IPS-15b (cell line): ENCODE results near the gene SLC25A12.
"Not testable (repeated sequence)": the region's sequence is repeated elsewhere in the genome, so short reads cannot be mapped to it uniquely, and the experiment has no call there.

Source experiments
- H3K27me3 ChIP-seq: one replicate; pipeline ENCODE4 v1.6.1; 2013; ENCODE audit warnings: low read length; ENCODE audit not compliant: control insufficient read depth, insufficient read depth
- H3K36me3 ChIP-seq: one replicate; pipeline ENCODE4 v1.6.1; 2013; ENCODE audit warnings: low read length; ENCODE audit not compliant: control insufficient read depth, insufficient read depth
- H3K4me1 ChIP-seq: one replicate; pipeline ENCODE4 v1.6.1; 2013; ENCODE audit warnings: mild to moderate bottlenecking, low read length; ENCODE audit not compliant: control insufficient read depth, insufficient read depth
- H3K4me3 ChIP-seq: one replicate; pipeline ENCODE4 v1.5.1; 2013; ENCODE audit warnings: low read depth, low read length
- H3K9ac ChIP-seq: one replicate; pipeline ENCODE4 v1.6.1; 2013; ENCODE audit warnings: low read depth, mild to moderate bottlenecking, low read length
- H3K9me3 ChIP-seq: one replicate; pipeline ENCODE4 v1.6.1; 2013; ENCODE audit warnings: mild to moderate bottlenecking, low read length; ENCODE audit not compliant: control insufficient read depth, insufficient read depth

Gene SLC25A12

GRCh38 chr2:171913517-171913916 is 19.5 kb upstream of the SLC25A12 start:
- Histone ChIP-seq H3K9ac (no peak overlapping the region), H3K9me3 (no peaks in the 10 kb centered on the region), H3K4me3 (no peak overlapping the region), H3K36me3 (no peaks in the 10 kb centered on the region), H3K27me3 (no peaks in the 10 kb centered on the region), H3K4me1 (no peaks in the 10 kb centered on the region)

DNA sequence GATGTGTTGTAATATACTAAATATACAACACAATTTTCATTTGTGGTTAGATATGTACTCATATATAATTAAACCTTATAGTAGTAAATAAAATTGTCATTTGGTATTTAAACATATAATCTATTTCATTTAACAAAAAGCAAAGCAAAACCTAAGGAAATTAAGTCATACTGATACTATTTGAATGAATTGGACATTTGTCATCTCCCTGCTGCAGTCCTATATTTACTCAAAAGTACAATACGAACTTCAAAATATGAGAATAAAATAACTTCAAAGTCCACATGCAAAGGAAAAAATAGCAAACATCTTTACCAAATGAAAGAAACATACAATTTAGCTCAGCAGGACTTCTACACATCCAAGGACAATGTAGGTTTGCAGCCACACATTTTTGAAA is 16.4 kb upstream of the SLC25A12 start:
- Histone ChIP-seq H3K4me1 (no peaks in the 10 kb centered on the region), H3K36me3 (no peaks in the 10 kb centered on the region), H3K4me3 (no peak overlapping the region), H3K27me3 (no peaks in the 10 kb centered on the region), H3K9ac (no peak overlapping the region), H3K9me3 (no peaks in the 10 kb centered on the region)

- Histone ChIP-seq H3K27me3 (no peaks in the 10 kb centered on the region), H3K36me3 (no peaks in the 10 kb centered on the region), H3K9me3 (no peaks in the 10 kb centered on the region), H3K9ac (no peak overlapping the region), H3K4me1 (no peaks in the 10 kb centered on the region), H3K4me3 (no peak overlapping the region)
Observed at GRCh38 chr2:171909266-171909665, 15.2 kb upstream of the SLC25A12 start.

GRCh38 chr2:171908235-171908634 is 14.2 kb upstream of the SLC25A12 start:
- Histone ChIP-seq H3K27me3 (no peaks in the 10 kb centered on the region), H3K4me3 (no peak overlapping the region), H3K9me3 (no peaks in the 10 kb centered on the region)

DNA sequence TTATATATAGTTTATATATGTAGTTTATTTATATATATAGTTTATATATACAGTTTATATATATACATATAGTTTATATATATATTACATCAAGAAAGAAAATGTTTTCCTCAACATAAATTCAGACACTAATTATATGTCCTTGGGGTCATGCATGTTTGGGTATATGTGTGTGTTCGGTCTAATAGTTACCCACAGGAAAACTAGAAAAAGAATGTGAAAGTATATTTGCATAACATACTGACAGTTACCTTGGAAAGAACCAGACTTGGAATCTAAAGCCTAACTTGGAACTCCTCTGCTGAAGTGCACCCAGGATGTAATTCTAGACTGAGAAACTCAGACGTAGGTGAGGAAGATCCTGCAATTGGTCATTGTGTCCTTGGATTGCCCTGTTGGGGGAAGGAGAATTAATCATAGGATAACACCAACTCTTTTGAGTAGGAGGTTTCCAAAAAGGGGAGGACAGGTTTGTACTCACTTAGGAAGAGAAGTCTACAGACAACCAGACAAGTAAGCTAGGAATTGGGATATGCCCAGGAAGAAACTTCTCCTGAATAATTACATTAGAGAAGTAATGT is 8.9 kb upstream of the SLC25A12 start:
- Histone ChIP-seq H3K9me3 (peaks cover 3% of the 10 kb centered on the region), H3K4me1 (no peaks in the 10 kb centered on the region), H3K36me3 (no peaks in the 10 kb centered on the region), H3K4me3 (no peak overlapping the region), H3K27me3 (no peaks in the 10 kb centered on the region), H3K9ac (no peak overlapping the region)

More at GRCh38 chr2:171908235-171908634, 14.2 kb upstream of the SLC25A12 start:
- H3K36me3 ChIP-seq: no peaks in the 10 kb centered on the region
- no peaks in the 10 kb centered on the region for H3K4me1 ChIP-seq
- no peak overlapping the region for H3K9ac ChIP-seq

GRCh38 chr2:171899623-171900282 is 5.7 kb upstream of the SLC25A12 start:
- not testable (repeated sequence) for H3K9me3 ChIP-seq, H3K9ac ChIP-seq, H3K4me1 ChIP-seq, H3K36me3 ChIP-seq, H3K4me3 ChIP-seq, H3K27me3 ChIP-seq

GRCh38 chr2:171895786-171896185 is 1.7 kb upstream of the SLC25A12 start:
- no peak overlapping the region for H3K4me3 ChIP-seq
- H3K27me3 ChIP-seq: no peaks in the 10 kb centered on the region
- peaks cover 3% of the 10 kb centered on the region for H3K9me3 ChIP-seq
- H3K9ac ChIP-seq: no peak overlapping the region
- H3K4me1 ChIP-seq: peaks cover 10% of the 10 kb centered on the region
- H3K36me3 ChIP-seq: no peaks in the 10 kb centered on the region

DNA sequence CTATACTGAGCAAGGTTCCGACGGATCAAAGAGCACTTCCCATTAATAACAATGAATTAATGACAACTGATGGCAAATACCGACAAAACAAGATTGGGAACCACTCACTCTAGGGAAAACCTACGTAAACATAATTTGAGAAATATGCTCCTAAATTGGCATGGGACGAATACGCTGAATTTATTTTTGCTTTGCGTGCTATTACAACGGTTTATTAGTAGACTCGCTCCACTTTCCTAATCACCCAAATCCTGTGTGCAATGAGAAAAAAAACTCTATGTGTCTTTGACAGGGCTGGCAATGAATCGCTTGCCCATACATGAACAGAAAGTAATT is 536 bp upstream of the SLC25A12 start:
- Histone ChIP-seq H3K36me3 (no peaks in the 10 kb centered on the region), H3K9me3 (peaks cover 3% of the 10 kb centered on the region), H3K27me3 (no peaks in the 10 kb centered on the region), H3K9ac (peak overlapping the region; percentile 73), H3K4me1 (peaks cover 10% of the 10 kb centered on the region), H3K4me3 (peak overlapping the region; percentile 86)

GRCh38 chr2:171893196-171893823 is 734 bp downstream of the SLC25A12 start:
- Histone ChIP-seq H3K27me3 (no peaks in the 10 kb centered on the region), H3K4me3 (peak overlapping the region; percentile 86), H3K36me3 (no peaks in the 10 kb centered on the region), H3K9ac (peak overlapping the region; percentile 57), H3K9me3 (peaks cover 2% of the 10 kb centered on the region), H3K4me1 (peaks cover 10% of the 10 kb centered on the region)

DNA sequence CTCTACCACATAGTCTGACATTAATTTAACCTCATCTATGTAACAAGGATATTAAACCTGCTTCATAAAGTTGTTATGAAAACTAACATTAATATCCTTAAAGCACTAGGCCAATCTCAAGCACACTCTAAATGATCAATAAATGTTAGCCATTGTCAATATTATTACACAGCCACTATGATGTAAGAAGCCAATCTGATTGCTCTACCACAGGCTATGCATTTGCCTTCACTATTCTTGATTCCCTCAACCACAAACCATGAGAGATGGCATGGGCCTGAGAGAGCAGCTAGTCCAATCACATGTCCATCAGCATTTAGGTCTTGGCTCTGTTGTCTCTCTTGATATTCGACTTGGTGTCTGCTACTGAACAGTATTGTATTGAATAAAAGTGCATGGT is 4.2 kb downstream of the SLC25A12 start:
- H3K4me1 ChIP-seq: peaks cover 9% of the 10 kb centered on the region
- no peaks in the 10 kb centered on the region for H3K36me3 ChIP-seq
- no peak overlapping the region for H3K9ac ChIP-seq
- H3K4me3 ChIP-seq: no peak overlapping the region
- H3K27me3 ChIP-seq: no peaks in the 10 kb centered on the region
- no peaks in the 10 kb centered on the region for H3K9me3 ChIP-seq

DNA sequence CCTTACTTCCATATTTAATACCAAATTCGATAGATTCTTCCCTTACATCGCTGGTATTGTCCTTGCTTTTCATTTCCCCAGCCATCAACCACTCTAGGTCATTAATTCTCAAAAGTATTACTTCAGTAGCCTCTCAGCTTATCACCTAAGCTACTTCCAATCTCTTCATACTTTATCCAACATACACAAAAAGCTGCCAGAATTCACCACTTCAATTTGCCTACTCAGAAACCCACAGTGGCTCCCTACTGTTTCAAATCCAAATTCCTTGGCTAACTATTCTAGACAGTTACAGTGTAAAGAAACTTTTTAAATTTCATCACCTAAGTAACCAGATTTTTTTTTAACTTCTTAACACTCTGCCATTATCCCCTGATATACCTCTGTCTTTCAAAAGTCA is 4.7 kb downstream of the SLC25A12 start:
- H3K4me1 ChIP-seq: peaks cover 5% of the 10 kb centered on the region
- no peaks in the 10 kb centered on the region for H3K9me3 ChIP-seq
- H3K9ac ChIP-seq: no peak overlapping the region
- H3K27me3 ChIP-seq: no peaks in the 10 kb centered on the region
- no peaks in the 10 kb centered on the region for H3K36me3 ChIP-seq
- H3K4me3 ChIP-seq: no peak overlapping the region

- no peak overlapping the region for H3K4me3 ChIP-seq
- H3K9ac ChIP-seq: no peak overlapping the region
- no peaks in the 10 kb centered on the region for H3K36me3 ChIP-seq
- no peaks in the 10 kb centered on the region for H3K4me1 ChIP-seq
- no peaks in the 10 kb centered on the region for H3K27me3 ChIP-seq
- no peaks in the 10 kb centered on the region for H3K9me3 ChIP-seq
Observed at GRCh38 chr2:171883275-171883893, 10.7 kb downstream of the SLC25A12 start.
